Stimulated activated naive CD4-positive, alpha-beta T cell (primary cell): Measurements from ENCODE around the gene ACSL5.
"Not testable (repeated sequence)": the region's sequence is repeated elsewhere in the genome, so short reads cannot be mapped to it uniquely, and the experiment has no call there.

ENCODE experiments used
- DNase-seq, 6 experiments: peaks; one replicate each; lab custom pipeline; 2025; lab: John Stamatoyannopoulos, UW

ACSL5 gene

DNA sequence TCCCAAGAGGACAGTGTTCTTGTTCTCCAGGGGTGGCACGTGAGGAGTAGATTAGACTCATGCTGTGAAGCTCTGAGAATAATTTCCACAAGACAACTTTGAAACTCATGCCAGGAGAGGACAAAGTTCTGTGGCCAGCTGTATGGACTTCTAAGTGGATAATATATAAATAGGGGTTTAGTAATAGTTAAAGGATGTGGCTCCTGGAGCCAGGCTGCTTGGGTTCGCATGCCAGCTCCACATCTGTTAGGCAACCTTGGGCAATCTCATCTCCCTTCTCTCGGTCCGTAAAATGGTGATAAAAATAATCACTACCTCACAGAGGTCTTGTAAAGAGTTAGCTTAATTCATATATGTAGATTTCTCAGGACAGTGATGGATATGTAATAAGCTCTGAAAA, 35.8 kb downstream of the ACSL5 start:
- DNase-seq: no peak

- no peak for DNase-seq
Observed at GRCh38 chr10:112412696-112413095, 38.8 kb downstream of the ACSL5 start.

GRCh38 chr10:112421731-112422130, 47.8 kb downstream of the ACSL5 start:
- DNase-seq: no peak

GRCh38 chr10:112424651-112425050, 50.7 kb downstream of the ACSL5 start:
- DNase-seq: no peak

DNA sequence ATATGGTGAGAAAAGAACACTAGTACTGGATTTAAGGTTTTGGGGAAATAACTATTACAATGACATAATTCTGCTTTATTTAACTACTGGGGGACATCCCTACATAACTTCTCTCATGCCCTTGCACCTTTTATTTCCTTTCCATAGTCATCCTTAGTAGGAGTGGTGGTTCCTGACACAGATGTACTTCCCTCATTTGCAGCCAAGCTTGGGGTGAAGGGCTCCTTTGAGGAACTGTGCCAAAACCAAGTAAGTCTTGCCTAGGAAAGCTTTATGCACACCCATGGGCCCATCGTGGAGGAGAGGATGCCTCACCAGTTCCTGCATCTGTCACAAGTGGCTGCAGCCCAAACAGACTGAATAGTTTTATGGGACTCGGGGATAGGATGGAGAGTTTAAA, 52.2 kb downstream of the ACSL5 start:
- no peak for DNase-seq

DNA sequence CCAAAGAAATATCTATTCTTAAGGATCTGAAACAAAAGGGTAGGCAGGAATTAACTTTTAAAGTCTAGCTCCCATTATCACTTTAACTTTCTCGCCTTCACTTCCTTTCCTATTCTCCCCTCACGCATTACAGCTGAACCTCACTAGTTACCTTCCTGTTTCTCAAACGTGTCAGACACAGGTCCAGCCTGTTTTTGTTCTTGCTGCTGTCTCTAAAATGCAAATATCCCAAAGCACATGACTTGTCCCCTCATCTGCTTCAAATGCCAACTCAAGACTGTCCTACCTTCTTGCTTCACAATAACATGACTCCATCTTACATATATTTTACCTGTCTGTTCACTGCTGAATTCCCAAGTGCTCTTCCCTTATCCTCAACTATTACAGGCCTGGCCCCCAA, 55.2 kb downstream of the ACSL5 start:
- no peak for DNase-seq

- no peak for DNase-seq
Observed at GRCh38 chr10:112429654-112430230, 55.8 kb downstream of the ACSL5 start.

DNA sequence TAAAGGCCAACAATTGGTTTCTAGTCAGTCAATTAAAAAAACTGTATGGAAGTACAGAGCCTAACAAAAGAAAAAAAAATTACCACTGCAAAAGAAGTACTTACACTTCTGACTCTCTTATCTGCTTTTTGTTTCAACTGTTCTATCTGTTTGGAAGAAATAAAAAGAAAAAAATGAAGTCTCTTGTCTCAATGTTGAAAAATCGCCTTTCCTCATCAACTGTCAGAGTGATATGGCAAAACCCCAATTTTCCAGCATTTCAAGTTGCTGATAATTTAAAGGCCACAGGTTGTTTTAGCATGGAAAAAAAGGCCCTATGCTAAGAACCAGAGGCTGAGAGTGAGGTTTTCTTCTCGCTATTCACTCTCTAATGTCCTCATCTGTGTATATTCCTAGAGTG, 59.2 kb downstream of the ACSL5 start:
- DNase-seq: no peak

- DNase-seq: no peak
Observed at GRCh38 chr10:112434988-112435619, 61.2 kb downstream of the ACSL5 start.

- no peak for DNase-seq
Observed at GRCh38 chr10:112438356-112438755, 64.4 kb downstream of the ACSL5 start.

DNA sequence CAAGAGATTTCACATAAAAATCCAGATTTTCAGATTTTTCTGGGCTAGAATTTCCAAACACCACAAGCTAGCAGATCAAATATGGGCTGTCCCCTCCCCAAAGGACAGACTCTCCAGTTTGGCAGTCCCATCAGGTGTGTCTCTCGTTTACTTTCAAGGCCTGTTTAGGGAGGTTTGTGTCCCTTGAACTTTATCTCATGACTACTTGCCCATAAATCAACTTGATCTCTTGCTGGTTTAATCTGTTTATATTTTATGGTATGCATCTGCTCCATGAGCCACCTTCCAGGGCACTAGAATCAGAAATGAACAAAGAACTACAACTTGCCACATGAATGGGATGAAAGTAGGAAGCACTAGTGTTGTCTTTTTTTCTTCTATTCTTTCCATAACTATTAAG, 67.6 kb downstream of the ACSL5 start:
- DNase-seq: no peak

GRCh38 chr10:112442063-112442462, 68.1 kb downstream of the ACSL5 start:
- no peak for DNase-seq

- peak in 1 of 6 experiments; percentile 38 for DNase-seq
Observed at GRCh38 chr10:112446055-112446854, 72.3 kb downstream of the ACSL5 start.

- DNase-seq: peak; percentile 73 to 95 (median 80)
Observed at GRCh38 chr10:112446855-112447619, 73.1 kb downstream of the ACSL5 start, which contains the start of the genes VTI1A and ZDHHC6. VTI1A (plus strand) TSS chr10:112447215; CDS start chr10:112447374, 159 bp downstream. ZDHHC6 (minus strand) TSS chr10:112446914; CDS start chr10:112445436, 1,478 bp downstream.

- DNase-seq: no peak
Observed at GRCh38 chr10:112447620-112447928, 73.7 kb downstream of the ACSL5 start.

- no peak for DNase-seq
Observed at GRCh38 chr10:112448888-112449287, 75.0 kb downstream of the ACSL5 start.

DNA sequence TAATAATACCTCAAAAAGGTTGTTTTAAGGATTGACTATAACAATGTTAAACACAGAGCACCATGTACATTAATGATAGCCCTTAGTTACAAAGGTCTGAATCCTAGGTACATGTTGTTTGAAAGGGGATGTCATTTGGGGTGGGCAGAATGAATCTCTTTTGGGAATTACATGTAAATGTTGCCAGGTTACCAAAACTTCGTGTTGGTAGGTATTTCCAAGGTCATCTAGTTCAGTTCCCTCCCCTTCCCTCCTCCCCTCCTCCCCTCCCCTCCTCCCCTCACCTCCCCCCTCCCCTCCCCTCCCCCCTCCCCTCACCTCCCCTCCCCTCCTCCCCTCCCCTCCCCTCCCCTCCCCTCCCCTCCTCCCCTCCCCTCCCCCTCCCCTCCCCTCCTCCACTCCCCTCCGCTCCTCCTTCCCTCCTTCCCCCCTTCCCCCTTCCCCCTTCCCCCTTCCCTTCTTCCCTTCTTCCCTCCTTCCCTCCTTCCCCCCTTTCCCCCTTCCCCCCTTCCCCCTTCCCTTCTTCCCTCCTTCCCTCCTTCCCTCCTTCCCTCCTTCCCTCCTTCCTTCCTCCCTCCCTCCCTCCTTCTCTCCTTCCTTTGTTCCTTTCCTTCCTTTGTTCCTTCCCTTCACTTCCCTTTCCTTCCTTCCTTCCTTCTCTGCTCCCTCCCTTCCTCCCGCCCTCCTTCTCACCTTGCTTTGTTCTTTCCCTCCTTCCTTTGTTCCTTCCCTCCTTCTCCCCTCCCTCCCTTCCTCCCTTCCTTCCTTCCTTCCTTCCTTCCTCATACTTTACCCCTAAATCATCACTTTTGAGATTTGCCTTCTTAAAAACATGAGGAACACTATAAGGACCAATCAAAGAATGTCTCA, 81.2 kb downstream of the ACSL5 start:
- no peak for DNase-seq

GRCh38 chr10:112456533-112456932, 82.6 kb downstream of the ACSL5 start:
- DNase-seq: no peak

DNA sequence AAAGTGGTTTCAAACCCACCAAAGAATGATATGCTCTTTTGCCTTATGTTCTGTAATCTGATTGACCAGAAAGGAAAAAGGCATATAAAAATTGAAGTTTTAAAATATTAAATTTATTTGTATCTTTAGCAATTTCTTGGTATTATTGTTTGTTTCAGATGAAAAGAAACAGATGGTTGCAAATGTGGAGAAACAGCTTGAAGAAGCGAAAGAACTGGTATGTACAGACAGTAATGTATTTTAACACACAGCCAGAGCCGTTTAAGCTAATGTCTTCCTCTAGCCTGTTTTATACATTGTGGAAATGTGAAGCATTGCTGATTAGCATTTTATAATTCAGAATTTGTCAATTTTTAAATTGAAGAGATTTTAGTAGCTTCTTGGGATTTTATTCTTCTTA, 86.5 kb downstream of the ACSL5 start:
- DNase-seq: no peak

DNA sequence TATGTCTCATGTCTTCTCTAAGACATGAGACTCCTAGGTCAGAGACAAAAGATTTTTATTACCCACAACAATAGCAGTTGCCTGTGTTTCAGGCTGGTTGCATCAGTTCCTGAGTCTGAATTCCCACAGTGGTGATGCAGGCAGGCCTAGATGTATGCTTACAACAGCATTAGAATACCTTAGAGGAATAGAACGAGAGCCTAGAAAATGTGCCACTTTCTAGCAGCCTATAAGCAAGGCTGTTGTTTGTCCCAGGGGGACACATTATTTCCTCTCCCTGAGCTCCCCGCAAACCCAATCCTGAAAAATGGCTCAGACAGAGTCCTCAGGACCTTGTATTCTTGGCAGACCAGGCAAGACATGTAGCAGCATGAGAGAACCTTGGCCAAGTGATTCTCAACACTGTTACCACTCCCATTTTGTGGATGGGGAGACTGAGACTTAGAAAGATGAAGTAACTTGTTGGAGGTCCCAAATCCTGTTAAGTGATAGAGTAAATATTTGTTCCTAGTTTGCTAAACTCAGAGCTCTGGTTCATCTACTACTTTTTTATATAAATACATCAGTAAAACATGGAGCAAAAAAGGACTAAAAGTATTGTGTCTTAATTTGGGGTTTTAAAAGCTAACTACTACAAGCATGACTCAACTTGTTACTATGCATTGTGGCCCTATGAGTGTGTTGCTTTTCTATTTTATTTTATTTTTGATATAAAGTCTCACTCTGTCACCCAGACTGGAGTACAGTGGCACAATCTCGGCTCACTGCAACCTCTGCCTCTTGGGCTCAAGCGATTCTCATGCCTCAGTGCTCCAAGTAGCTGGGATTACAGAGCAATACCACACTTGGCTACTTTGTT, 87.3 kb downstream of the ACSL5 start:
- no peak for DNase-seq

GRCh38 chr10:112464074-112464473, 90.2 kb downstream of the ACSL5 start:
- not testable (repeated sequence) for DNase-seq
